HuH-7.5 (cell line): ENCODE data around the gene UNC5A.

ENCODE experiments used
- DNase-seq: peaks from one replicate; pipeline ENCODE4 v3.0.0; 2011; ENCODE audit warnings: low spot score

UNC5A gene

GRCh38 chr5:176781638-176782570, 28.5 kb upstream of the UNC5A start:
- DNase-seq = no peak

- no peak for DNase-seq
Observed at GRCh38 chr5:176784218-176785165, 25.9 kb upstream of the UNC5A start.

- no peak for DNase-seq
Observed at GRCh38 chr5:176785184-176786145, 24.9 kb upstream of the UNC5A start.

GRCh38 chr5:176787676-176788075, 22.7 kb upstream of the UNC5A start:
- no peak for DNase-seq

DNA sequence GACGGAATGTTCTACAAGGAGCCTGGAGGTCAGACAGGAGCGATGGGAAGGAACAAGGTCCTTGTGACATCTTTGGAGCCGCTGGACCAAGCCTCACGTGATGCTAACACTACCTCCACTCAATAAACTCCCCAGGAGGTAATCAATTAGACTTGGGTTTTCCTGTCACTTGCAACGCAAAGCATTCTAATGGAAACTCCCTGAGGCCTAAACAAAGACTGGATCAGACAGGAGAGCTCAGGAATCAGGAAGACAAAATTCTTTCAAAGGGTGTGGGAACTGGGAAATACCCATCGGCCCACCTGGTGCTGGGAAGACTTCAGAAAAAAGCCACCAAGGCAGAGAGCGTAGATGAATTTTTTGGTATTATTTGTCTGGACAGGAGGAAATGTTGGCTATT, 22.3 kb upstream of the UNC5A start:
- no peak for DNase-seq

DNA sequence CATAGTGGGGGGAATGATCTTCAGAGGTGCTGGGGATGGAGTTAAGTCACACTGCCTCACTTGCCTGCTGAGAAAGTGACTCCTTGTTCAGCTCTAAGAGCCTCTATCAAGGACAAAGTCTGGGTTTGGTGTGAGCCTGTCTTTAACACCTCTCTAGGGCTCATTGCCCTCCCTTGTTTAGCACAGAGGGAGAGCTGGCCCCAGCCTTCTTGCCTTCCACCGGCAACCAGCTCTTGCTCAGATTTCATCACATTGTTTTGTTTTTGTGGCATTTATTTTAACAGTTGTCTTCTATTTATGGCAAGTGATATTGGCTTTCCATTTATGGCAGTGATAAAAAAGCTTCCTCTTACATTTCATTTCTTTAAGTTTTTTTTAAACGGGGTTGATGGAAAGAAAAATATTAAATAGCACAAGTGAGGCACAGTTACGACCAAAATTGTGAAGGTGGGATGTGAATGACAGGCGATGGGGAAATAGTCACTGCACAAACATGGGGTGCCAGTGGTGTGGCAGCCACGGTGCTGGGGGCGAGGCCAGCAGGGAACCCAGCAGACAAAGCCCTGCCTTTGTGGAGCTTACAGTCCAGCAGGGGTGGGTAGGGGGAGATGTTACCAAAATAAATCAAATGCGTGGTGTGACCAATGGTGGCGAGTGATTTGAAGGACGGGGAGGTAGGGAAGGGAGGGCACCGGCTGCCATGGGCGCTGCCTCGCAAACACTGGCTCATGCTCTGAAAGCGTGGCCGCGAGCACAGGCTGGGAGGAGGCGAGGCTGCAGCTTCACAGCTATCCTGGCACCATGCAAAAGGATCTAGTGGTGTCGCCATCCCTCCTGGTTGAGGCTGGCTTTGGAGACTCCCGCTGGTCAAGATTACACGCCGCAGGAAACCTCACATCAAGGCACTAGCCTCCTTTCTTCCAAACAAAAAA, 21.2 kb upstream of the UNC5A start:
- DNase-seq = no peak

GRCh38 chr5:176789873-176790615, 20.3 kb upstream of the UNC5A start:
- DNase-seq = no peak

DNA sequence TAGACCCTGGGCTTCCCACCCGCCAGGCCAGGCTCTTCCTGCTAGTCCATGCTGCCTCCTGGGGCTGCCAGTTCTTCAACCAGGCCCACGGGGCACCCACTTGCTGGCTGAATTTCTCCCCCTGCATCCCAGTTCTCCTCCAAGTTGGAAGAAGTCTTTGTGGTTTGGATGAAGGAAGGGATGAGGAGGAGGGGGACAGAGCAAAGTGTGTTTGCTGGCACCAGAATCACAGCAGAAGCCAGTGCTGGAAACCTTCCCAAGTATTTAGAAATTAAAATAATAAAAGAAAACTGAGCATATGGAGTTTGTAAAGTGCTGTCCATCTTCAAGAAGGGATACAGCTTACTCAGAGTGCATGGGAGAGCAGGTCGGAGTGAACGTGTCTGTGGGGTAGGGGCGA, 19.4 kb upstream of the UNC5A start:
- DNase-seq = no peak

DNA sequence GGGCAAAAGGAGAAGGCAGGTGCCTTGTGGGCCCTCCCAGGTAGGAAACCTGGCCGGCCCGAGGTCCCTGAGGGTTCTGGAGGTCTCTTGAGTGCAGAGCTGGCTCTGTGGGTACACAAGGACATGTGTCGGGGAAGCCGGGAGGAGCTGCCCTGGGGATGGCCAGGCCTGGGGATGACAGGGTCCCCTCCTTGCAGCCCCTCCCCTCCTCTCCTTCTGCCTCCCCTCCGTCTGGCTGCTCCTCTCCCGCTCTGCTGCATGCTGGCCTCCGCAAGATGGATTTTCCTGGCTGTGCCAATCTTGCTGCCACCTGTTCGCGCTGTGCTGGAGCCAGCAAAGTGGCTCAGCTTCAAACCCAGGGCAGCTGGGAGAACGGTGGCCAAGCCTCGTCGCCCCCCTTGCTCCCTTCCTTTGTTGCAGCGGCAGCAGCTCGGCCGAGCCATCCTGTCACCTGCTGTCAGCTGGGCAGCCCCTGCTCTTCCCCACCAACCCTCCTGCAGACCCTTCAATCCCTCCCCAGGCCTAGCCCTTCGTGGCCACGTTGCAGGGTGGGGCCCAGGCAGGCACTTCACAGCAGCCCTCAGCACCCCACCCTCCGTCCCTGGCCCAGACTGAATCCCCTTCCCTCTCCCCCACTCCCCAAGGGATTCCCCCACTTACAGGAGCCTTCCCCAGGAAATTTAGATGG, 17.6 kb upstream of the UNC5A start:
- DNase-seq = no peak

DNA sequence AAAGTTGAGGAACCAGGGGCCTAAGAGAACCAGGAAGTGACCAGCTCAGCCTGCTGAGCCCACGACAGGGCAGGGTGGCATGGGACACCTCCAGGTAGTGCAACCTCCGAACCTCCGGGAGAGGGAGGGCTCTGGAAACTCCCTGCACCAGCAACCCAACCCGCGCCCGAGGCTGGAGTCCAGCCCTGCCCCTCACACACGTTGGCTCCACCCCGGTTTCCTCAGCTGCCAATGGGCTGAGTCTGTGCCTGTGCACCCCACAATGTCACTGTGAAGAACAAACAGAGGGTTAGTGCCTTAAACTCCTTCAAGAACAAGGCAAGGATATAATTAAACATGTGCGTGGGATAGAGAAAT, 17.0 kb upstream of the UNC5A start:
- no peak for DNase-seq

DNA sequence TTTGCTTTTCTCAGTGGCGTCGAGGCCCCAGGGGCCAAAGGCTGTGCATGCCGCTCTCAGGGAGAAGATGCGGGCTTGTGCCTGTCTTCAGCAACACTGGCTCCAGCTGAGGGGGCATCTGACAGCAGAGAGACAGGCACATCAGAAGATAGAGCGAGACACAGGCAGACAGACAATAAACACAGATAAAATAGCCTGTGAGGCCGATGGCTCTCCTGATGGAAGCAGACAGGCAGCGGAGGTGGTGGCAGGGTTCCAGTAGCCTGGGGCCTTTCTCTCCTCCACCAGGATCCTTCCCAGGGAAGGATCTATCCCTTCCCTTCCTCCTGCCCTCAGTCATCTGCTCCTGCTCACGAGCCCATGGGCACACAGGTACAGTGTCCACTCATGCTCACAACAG, 16.6 kb upstream of the UNC5A start:
- DNase-seq = no peak

DNA sequence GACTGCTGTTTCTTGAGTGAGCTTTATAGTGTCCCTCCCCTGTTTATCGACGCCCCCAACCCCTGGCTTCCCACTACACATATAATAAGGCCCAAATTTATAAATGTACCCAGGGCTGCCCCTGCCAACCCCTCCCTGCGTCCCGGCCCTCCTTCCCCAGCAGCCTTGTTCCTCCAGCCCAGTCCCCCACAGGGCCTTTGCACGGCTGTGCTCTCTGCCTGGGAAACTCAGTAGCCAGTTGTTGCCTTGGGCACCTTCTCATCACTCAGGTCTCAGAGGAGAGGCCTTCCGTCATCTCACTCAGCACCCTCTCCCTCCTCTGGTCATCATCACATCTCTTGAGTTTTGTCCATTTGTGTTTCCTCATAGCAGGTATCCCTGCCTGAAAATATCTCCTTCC, 15.8 kb upstream of the UNC5A start:
- DNase-seq = no peak

DNA sequence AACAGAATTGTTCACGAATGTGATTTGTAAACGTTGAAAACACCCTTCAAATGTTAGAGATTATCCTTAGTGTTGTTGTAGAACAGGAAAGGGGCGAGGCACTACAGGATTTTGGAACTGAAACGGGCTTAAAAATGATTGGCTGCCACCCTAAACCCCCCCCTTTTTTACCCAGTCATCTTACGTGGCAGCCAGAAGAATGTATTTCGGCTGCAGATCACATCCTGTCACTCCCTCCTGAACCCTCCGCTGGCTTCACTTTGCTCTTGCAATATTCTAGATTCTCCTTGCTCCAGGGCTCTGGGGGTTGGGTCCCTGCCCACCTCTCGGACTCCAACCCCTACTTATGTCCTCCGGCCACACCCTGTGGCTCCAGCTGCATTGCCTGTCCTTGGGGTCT, 13.9 kb upstream of the UNC5A start:
- no peak for DNase-seq

- no peak for DNase-seq
Observed at GRCh38 chr5:176796970-176797369, 13.4 kb upstream of the UNC5A start.

DNA sequence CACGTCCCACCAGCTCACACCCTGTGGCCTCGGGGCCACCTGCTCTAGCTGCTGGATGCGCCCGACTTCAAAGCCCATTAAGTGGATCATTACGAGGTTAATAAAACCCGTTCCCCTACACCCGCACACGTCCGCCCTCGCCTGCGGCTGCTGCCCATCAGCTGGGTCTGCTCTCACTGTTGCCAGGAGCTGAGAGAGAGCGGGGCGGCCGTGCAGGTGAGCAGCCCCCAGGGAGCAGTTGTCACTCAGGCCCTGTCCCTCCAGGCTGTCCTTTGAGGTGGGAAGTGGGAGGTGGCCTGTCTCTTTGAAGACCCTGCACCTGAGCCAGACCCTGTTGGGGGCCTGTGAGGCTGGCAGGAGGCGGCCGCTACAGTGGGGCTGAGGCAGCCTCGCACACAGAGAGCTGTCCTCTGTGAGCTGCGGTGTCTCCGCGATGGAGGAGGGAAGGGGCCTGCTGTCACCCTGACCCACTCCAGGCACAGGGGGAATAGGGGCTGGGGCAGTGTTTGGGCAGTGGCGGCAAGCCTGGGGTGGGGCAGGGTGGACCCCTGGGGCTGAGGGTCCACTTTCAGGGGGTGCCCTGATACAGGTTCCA, 12.8 kb upstream of the UNC5A start:
- DNase-seq = no peak

DNA sequence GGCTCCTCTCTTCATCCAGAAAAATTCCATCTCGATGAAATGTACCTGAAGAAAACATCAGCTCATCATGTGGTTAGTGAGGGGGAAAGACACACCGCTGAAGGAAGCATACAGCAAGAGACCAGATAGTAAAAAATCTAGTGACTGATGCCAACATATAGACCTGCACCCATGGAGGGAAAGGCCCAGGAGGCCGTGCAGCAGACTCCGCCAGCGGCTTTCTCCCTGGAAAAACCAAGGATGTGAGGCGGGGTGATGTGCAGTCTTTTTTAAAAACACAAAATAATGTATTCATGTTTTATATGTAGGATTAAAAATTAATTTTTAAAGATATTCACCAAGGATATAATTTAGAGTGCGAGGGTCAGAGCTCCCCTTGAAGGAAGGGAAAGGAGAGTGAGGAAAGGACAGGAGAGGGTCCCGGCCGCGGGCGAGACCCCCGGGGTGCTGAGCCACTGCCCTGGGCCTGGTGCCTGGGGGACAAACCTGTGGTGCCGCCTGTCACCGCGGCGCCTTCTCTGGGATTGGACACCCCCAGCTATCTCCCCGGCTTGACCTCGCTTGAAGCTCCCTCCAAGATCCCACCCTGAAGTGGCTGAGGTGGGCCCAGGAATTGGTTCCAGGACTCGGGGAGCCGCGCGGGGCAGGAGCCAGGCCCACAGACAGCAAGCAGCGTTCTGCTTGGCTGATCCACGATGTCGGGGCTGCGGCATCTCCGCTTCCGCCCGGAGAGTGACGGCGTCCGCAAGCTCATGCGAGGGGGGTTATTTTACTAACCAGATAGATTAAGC, 12.1 kb upstream of the UNC5A start:
- DNase-seq = no peak

DNA sequence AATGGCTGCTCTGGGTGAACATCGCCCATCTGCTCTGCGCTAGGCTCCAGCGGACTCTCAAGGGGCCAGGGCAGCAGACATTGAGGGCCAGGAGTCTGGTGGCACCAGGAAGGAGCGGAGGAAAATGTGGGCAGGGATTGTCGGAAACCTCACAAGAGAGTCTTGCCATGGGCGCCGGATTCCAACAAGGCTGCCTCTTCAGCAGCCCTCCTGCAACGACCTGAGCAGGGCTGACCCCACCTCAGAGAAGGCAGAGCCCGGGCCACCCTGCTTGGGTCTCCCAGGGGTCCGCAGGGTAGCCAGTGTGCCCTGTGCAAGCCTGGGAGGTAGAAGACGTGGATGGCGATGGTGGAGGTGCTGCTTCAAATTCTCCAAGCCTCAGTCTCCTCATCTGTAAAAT, 11.4 kb upstream of the UNC5A start:
- no peak for DNase-seq

DNA sequence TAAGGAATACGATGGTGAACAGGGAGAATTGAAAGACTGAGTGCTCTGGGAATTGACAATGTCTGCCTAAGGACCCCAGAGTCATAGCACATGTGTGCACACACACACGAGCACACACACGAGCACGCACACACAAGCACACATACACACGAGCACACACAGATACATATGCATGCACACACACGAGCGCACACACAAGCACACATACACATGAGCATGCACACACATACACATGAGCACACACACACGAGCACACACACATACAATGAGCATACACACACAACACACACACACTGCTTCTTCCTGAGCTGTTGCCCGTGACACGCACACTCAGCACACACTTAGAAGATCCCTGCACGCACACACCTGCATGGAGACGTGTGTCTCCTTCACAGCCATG, 10.9 kb upstream of the UNC5A start:
- DNase-seq = no peak
